Activated B cell treated with CpG ODN at 0.5 μM for 24 hours (primary cell): ENCODE measurements around the gene ZNF101. TPM values are rescaled to one million over a fixed set of nuclear protein-coding genes. Genes with fewer than 3 reads are reported as not detected.

Experiments
- ATAC-seq: fragments of 200-7000 bp; cut with Tn5 transposase; one replicate; pipeline ENCODE4 v1.10.0; 2021; ENCODE audit warnings: low read depth, mild to moderate bottlenecking, moderate library complexity
- CTCF ChIA-PET: fragments of 350-600 bp; sonication (Branson Sonifier 250); formaldehyde crosslinking; loops from one replicate; lab custom pipeline; 2021; ENCODE audit warnings: antibody characterized with exemption; lab: Charles Lee
- POLR2A ChIA-PET: fragments of 350-600 bp; sonication (Branson Sonifier 250); formaldehyde crosslinking; loops from one replicate; lab custom pipeline; 2021; ENCODE audit warnings: antibody characterized with exemption; lab: Charles Lee
- DNase-seq: peaks from one replicate; pipeline ENCODE4 v3.0.0; 2022
- H3K27ac Mint-ChIP-seq: one replicate; pipeline ENCODE4 v1.8.0; 2020; ENCODE audit warnings: mixed read lengths
- H3K27me3 Mint-ChIP-seq: one replicate; pipeline ENCODE4 v1.8.0; 2021; ENCODE audit warnings: mixed read lengths
- H3K36me3 Mint-ChIP-seq: one replicate; pipeline ENCODE4 v1.8.0; 2021; ENCODE audit warnings: low read depth, mixed read lengths
- H3K4me1 Mint-ChIP-seq: one replicate; pipeline ENCODE4 v1.8.0; 2021; ENCODE audit warnings: mixed read lengths
- H3K4me3 Mint-ChIP-seq: one replicate; pipeline ENCODE4 v1.8.0; 2020; ENCODE audit warnings: mild to moderate bottlenecking, mixed read lengths
- H3K9me3 Mint-ChIP-seq: one replicate; pipeline ENCODE4 v1.8.0; 2020; ENCODE audit warnings: mixed read lengths
- CTCF ChIP-seq: fragments of 200-600 bp; IDR thresholded peaks from one replicate; pipeline ENCODE4 v1.8.0; 2022; ENCODE audit warnings: antibody characterized with exemption, mild to moderate bottlenecking
- intact Hi-C: fragments of 100-400 bp; cut with micrococcal nuclease; formaldehyde crosslinking; loops from one replicate; pipeline ENCODE4 v1.15.1; 2024
- total RNA-seq: library from RNA; stranded (reverse); gene quantifications from 2 replicates; pipeline ENCODE4 v1.2.3, GENCODE V29; 2022

Gene ZNF101
- total RNA-seq, 1 donor from 2014 or later: 52.6 TPM

- POLR2A ChIA-PET: no interaction called here
- intact Hi-C loops: no loop called here
- peaks cover 85% of the 10 kb centered on the region for H3K36me3 Mint-ChIP-seq
Observed at GRCh38 chr19:19711306-19711933, 42.8 kb downstream of the ZNF101 start.

DNA sequence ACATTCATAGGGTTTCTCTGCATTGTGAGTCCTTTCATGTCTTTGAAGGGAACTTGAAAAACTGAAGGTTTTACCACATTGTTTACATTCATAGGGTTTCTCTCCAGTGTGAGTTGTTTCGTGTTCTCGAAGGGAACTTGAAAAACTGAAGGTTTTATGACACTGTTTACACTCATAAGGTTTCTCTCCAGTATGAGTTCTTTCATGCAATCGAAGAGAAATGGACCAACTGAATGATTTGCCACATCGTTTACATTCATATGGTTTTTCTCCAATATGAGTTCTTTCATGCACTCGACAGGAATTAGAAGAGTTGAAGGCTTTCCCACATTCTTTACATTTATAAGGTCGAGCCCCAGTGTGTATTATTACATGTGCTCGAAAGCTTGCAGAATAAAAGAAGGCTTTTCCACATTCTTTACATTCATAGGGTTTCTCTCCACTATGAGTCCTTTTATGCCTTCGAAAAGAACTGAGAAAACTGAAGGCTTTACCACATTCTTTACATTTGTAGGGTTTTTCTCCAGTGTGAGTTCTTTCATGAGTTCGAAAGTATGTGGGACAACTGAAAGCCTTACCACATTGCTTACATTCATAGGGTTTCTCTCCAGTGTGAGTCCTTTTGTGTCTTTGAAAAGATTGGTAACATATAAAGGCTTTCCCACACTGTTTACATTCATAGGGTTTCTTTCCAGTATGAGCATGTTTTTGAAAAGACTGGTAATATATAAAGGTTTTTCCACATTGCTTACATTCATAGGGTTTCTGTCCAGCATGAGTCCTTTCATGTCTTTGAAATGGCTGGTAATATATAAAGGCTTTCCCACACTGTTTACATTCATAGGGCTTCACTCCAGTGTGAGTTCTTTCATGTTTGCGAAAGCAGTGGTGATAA lies 43.5 kb downstream of the ZNF101 start:
- no peak for TF ChIP-seq CTCF
- POLR2A ChIA-PET: no interaction called here
- no peak for DNase-seq
- Mint-ChIP-seq H3K27me3 (no peaks in the 10 kb centered on the region), H3K4me3 (no peak overlapping the region), H3K27ac (no peak overlapping the region), H3K4me1 (no peaks in the 10 kb centered on the region), H3K36me3 (peaks cover 87% of the 10 kb centered on the region), H3K9me3 (peaks cover 33% of the 10 kb centered on the region)
- CTCF ChIA-PET: no interaction called here
- no peak for ATAC-seq
- intact Hi-C loops: no loop called here

More at GRCh38 chr19:19711306-19711933, 42.8 kb downstream of the ZNF101 start:
- H3K4me1 Mint-ChIP-seq: no peaks in the 10 kb centered on the region
- H3K4me3 Mint-ChIP-seq: no peak overlapping the region
- peaks cover 32% of the 10 kb centered on the region for H3K9me3 Mint-ChIP-seq
- ATAC-seq: no peak
- no peak overlapping the region for H3K27ac Mint-ChIP-seq
- no peaks in the 10 kb centered on the region for H3K27me3 Mint-ChIP-seq
- no peak for TF ChIP-seq CTCF
- no peak for DNase-seq
- CTCF ChIA-PET: no interaction called here

- DNase-seq (no peak), ATAC-seq (no peak)
- TF ChIP-seq CTCF: no peak
- Mint-ChIP-seq H3K9me3 (peaks cover 52% of the 10 kb centered on the region), H3K4me3 (no peak overlapping the region), H3K27me3 (no peaks in the 10 kb centered on the region), H3K27ac (no peak overlapping the region), H3K4me1 (no peaks in the 10 kb centered on the region), H3K36me3 (peaks cover 71% of the 10 kb centered on the region)
- ChIA-PET CTCF (no interaction called here), POLR2A (no interaction called here)
- intact Hi-C loops: no loop called here
Observed at GRCh38 chr19:19719798-19720197, 51.2 kb downstream of the ZNF101 start.

DNA sequence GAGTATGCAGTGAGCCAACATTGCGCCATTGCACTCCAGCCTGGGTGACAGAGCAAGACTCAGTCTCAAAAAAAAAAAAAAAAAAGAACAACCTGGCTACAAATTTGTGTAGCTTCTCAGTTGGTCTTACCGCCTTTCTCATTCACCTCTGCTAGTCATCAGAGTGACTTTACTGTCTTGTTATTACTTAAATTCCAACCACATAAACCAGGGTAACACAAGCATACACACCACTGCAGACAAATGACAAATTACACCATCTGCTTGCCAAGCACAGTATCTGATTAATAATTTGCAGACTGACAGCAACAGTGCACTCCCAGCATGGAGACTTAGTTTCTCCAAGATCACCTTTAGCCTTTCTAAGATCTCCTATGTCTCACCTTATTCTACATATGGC lies 53.3 kb downstream of the ZNF101 start:
- Mint-ChIP-seq H3K9me3 (peaks cover 39% of the 10 kb centered on the region), H3K27me3 (no peaks in the 10 kb centered on the region), H3K4me1 (no peaks in the 10 kb centered on the region), H3K4me3 (no peak overlapping the region), H3K36me3 (peaks cover 55% of the 10 kb centered on the region), H3K27ac (no peak overlapping the region)
- no peak for DNase-seq
- CTCF ChIA-PET: no interaction called here
- POLR2A ChIA-PET: interaction anchor here (1.2 kb wide), 1 partner anchor 11 kb away, joined by 7 read pairs; no protein-coding TSS in a partner anchor
- intact Hi-C loops: no loop called here
- TF ChIP-seq CTCF: no peak
- no peak for ATAC-seq
